Mesenchymal stem cell (in vitro differentiated cells and primary cell): ENCODE data around the gene KRT14. TPM values are rescaled to one million over a fixed set of nuclear protein-coding genes. Genes with fewer than 3 reads are reported as not detected.

Experiments used
- DNase-seq: peaks from one replicate; pipeline ENCODE4 v3.0.0-alpha.2; 2013
- H2AFZ ChIP-seq: one replicate; pipeline ENCODE4 v1.6.1; 2013; ENCODE audit warnings: low read depth, mild to moderate bottlenecking, control low read depth, inconsistent platforms, low read length, moderate library complexity
- H2AK5ac ChIP-seq: 2 replicates; pipeline ENCODE4 v1.6.1; 2013; ENCODE audit warnings: low read length, moderate library complexity, mild to moderate bottlenecking, inconsistent platforms; ENCODE audit not compliant: severe bottlenecking
- H2BK120ac ChIP-seq: one replicate; pipeline ENCODE4 v1.6.1; 2013; ENCODE audit warnings: low read depth, mild to moderate bottlenecking, inconsistent platforms, low read length, moderate library complexity
- H2BK12ac ChIP-seq, 2 experiments: one replicate each; pipeline ENCODE4 v1.6.1; 2013; ENCODE audit warnings: inconsistent platforms in 2 of 2, low read length in 2 of 2, mild to moderate bottlenecking in 2 of 2, moderate library complexity in 2 of 2, control low read depth in 1 of 2
- H2BK15ac ChIP-seq: one replicate; pipeline ENCODE4 v1.6.1; 2013; ENCODE audit warnings: mild to moderate bottlenecking, low read depth, inconsistent platforms; ENCODE audit not compliant: poor library complexity, severe bottlenecking
- H2BK5ac ChIP-seq: 2 replicates; pipeline ENCODE4 v1.6.1; 2013; ENCODE audit warnings: low read depth, mild to moderate bottlenecking, low read length, control low read depth, inconsistent platforms; ENCODE audit not compliant: poor library complexity, severe bottlenecking
- H3K14ac ChIP-seq, 2 experiments: one replicate each; pipeline ENCODE4 v1.6.1; 2013; ENCODE audit warnings: inconsistent platforms in 2 of 2, low read length in 2 of 2, control low read depth in 1 of 2, mild to moderate bottlenecking in 1 of 2, moderate library complexity in 1 of 2
- H3K18ac ChIP-seq, 2 experiments: one replicate each; pipeline ENCODE4 v1.6.1; 2013; ENCODE audit warnings: inconsistent platforms in 2 of 2, low read length in 2 of 2, control low read depth in 1 of 2, low read depth in 1 of 2, mild to moderate bottlenecking in 1 of 2
- H3K23ac ChIP-seq, 2 experiments: one replicate each; pipeline ENCODE4 v1.6.1; 2013; ENCODE audit warnings: inconsistent platforms in 2 of 2, low read length in 2 of 2, mild to moderate bottlenecking in 2 of 2, moderate library complexity in 2 of 2, control low read depth in 1 of 2
- H3K27ac ChIP-seq: 2 replicates; pipeline ENCODE4 v1.5.1; 2013; ENCODE audit warnings: mild to moderate bottlenecking, moderate library complexity, low read length, control low read depth, inconsistent platforms; ENCODE audit not compliant: poor library complexity, severe bottlenecking
- H3K27me3 ChIP-seq, 2 experiments: 2 replicates each; pipeline versions ENCODE4 v1.6.1 to v1.7.0; 2013; ENCODE audit warnings: low read length in 2 of 2, mild to moderate bottlenecking in 2 of 2, moderate library complexity in 2 of 2, control low read depth in 1 of 2, inconsistent platforms in 1 of 2; ENCODE audit not compliant: control insufficient read depth in 1 of 2, insufficient read depth in 1 of 2
- H3K36me3 ChIP-seq, 2 experiments: 2 replicates each; pipeline versions ENCODE4 v1.6.1 to v1.7.0; 2013; ENCODE audit warnings: low read length in 2 of 2, control low read depth in 1 of 2, inconsistent platforms in 1 of 2, low read depth in 1 of 2, mild to moderate bottlenecking in 1 of 2; ENCODE audit not compliant: insufficient read depth in 2 of 2, control insufficient read depth in 1 of 2
- H3K4ac ChIP-seq, 2 experiments: one replicate each; pipeline ENCODE4 v1.6.1; 2013; ENCODE audit warnings: inconsistent platforms in 2 of 2, low read length in 2 of 2, mild to moderate bottlenecking in 2 of 2, moderate library complexity in 2 of 2, control low read depth in 1 of 2, low read depth in 1 of 2
- H3K4me1 ChIP-seq: 2 replicates; pipeline ENCODE4 v1.6.1; 2013; ENCODE audit warnings: low read depth, low read length, control low read depth; ENCODE audit not compliant: control insufficient read depth, insufficient read depth
- H3K4me2 ChIP-seq: 2 replicates; pipeline ENCODE4 v1.6.1; 2013; ENCODE audit warnings: low read length, mild to moderate bottlenecking, inconsistent platforms; ENCODE audit not compliant: poor library complexity, severe bottlenecking
- H3K4me3 ChIP-seq, 2 experiments: 2 replicates each; pipeline versions ENCODE4 v1.5.1 to v1.7.0; 2013; ENCODE audit warnings: low read length in 2 of 2, mild to moderate bottlenecking in 2 of 2, control low read depth in 1 of 2, low read depth in 1 of 2; ENCODE audit not compliant: insufficient read depth in 1 of 2
- H3K79me1 ChIP-seq: replicated peaks from 2 replicates; pipeline ENCODE4 v1.6.1; 2013; ENCODE audit warnings: mild to moderate bottlenecking, control low read depth, low read length, inconsistent platforms; ENCODE audit not compliant: poor library complexity, severe bottlenecking
- H3K9ac ChIP-seq: 2 replicates; pipeline ENCODE4 v1.7.0; 2013; ENCODE audit warnings: mild to moderate bottlenecking, low read length, moderate library complexity
- H3K9me3 ChIP-seq: 2 replicates; pipeline ENCODE4 v1.7.0; 2013; ENCODE audit warnings: mild to moderate bottlenecking, low read length; ENCODE audit not compliant: control insufficient read depth
- H4K8ac ChIP-seq: one replicate; pipeline ENCODE4 v1.6.1; 2013; ENCODE audit warnings: inconsistent platforms, mild to moderate bottlenecking, low read length, moderate library complexity
- H4K91ac ChIP-seq: one replicate; pipeline ENCODE4 v1.6.1; 2013; ENCODE audit warnings: mild to moderate bottlenecking, low read length, inconsistent platforms
- WGBS: methylation state at CpG from one replicate; pipeline ENCODE4 v1.1.7; 2013; ENCODE audit warnings: mixed read lengths; 5-methylcytosine and 5-hydroxymethylcytosine counted together
- polyA plus RNA-seq, 2 experiments: library from polyadenylated mRNA; stranded (reverse); fragments of 200-250 nt; gene quantifications; one replicate each; pipeline ENCODE4 v1.2.3, GENCODE V29; 2013

KRT14 gene
- not detected for polyA plus RNA-seq (2013, experiment 1 of 2)
- not detected for polyA plus RNA-seq (2013, experiment 2 of 2)

DNA sequence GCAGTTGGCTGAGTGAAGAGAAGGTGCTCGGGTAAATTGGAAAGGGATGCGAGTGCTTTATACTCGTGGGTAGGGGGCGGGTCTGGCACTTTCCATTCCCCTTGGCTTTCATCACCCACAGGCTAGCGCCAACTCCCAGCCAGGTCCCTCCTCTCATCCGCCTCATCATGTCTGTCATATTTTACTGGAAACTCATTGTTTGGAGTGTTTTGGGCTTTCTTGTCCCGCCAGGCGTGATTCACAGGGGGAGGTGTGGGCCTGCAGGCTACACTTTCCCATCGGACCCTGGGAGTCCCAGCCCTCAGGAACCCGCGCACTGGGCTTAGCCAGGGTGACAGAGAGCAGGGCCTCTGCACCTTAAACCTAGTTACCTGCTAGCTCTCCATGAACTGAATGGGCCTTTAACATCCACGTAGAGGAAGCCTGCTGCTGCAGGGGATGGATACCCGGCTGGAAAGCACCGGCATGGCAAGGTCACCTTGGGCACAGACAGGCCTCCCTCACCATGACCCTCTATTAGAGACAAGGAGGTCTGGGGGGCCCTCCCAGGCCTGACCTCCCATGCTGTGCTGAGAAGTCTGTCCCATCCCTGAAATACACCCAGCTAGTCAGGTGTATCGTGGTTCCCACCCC, at the start of gene KRT14:
TSS of gene KRT14 (minus strand) at position 33 of the 633 bp plus-strand sequence. CDS start 61 bp downstream, outside the sequence.
- Histone ChIP-seq H3K9ac (no peak within 1 kb of the TSS), H2BK120ac (no peak within 1 kb of the TSS), H3K9me3 (no peaks in the 10 kb centered on the region), H2BK12ac (no peak within 1 kb of the TSS), H3K14ac (no peak within 1 kb of the TSS), H3K27me3 (peaks cover 29 to 57% of the 10 kb centered on the region in 2 experiments), H3K4ac (no peak within 1 kb of the TSS), H2BK5ac (no peak within 1 kb of the TSS), H3K79me1 (no peaks in the 10 kb centered on the region), H3K36me3 (no peaks in the 10 kb centered on the region), H2AK5ac (no peak within 1 kb of the TSS), H3K4me1 (no peaks in the 10 kb centered on the region), H4K8ac (no peak within 1 kb of the TSS), H2BK15ac (no peak within 1 kb of the TSS), H2AFZ (no peak within 1 kb of the TSS), H3K4me3 (no peak within 1 kb of the TSS), H4K91ac (no peak within 1 kb of the TSS), H3K18ac (no peak within 1 kb of the TSS), H3K27ac (no peak within 1 kb of the TSS), H3K4me2 (no peak within 1 kb of the TSS), H3K23ac (peak within 1 kb of the TSS in 1 of 2 experiments; percentile 9)
- DNase-seq: no peak
- 85% methylated on average over 11 of the region's 15 CpGs for WGBS

GRCh38 chr17:41635121-41636097, 48.7 kb upstream of the KRT14 start:
- Histone ChIP-seq H2AFZ (no peak overlapping the region), H3K4me2 (no peak overlapping the region), H4K91ac (no peak overlapping the region), H3K4me1 (peaks cover 2% of the 10 kb centered on the region), H2BK120ac (no peak overlapping the region), H3K79me1 (no peaks in the 10 kb centered on the region), H3K27ac (no peak overlapping the region), H2AK5ac (no peak overlapping the region), H3K36me3 (no peaks in the 10 kb centered on the region), H2BK5ac (no peak overlapping the region), H3K18ac (peak overlapping the region in 1 of 2 experiments; percentile 34), H3K9me3 (no peaks in the 10 kb centered on the region), H3K4ac (no peak overlapping the region), H2BK12ac (no peak overlapping the region), H3K14ac (no peak overlapping the region), H3K4me3 (no peak overlapping the region), H3K23ac (no peak overlapping the region), H2BK15ac (no peak overlapping the region), H3K9ac (peak overlapping the region; percentile 33), H4K8ac (no peak overlapping the region), H3K27me3 (peaks cover 0 to 11% of the 10 kb centered on the region in 2 experiments)
- WGBS: 69% methylated on average over 28 of the region's 28 CpGs
- DNase-seq: no peak

DNA sequence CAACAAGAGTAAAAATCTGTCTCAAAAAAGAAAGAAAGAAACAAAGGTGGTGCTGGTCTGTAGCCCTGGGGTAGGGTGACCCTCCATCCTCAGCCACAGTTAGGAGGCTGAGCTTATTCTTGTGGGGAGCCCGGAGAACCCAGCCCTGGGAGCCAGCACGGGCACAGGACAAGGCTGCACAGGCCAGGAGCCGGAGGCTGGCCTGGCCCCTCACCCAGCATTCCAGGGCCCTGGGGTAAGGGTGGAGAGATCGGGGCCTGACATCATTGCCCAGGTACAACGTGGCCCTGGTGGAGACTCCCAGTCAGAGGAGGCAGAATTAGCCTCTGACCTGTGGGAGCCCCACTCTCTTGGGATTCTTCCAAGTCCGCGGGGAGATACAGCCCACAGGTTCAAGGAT, 47.9 kb upstream of the KRT14 start:
- no peaks in the 10 kb centered on the region for H3K9me3 ChIP-seq
- no peaks in the 10 kb centered on the region for H3K36me3 ChIP-seq
- H2BK5ac ChIP-seq: no peak overlapping the region
- H3K4ac ChIP-seq: no peak overlapping the region
- H3K27ac ChIP-seq: no peak overlapping the region
- H2BK15ac ChIP-seq: no peak overlapping the region
- WGBS: 83% methylated on average over 7 of the region's 7 CpGs
- H2BK120ac ChIP-seq: no peak overlapping the region
- H3K27me3 ChIP-seq: peaks cover 0 to 11% of the 10 kb centered on the region in 2 experiments
- H2AK5ac ChIP-seq: no peak overlapping the region
- H4K91ac ChIP-seq: no peak overlapping the region
- H3K23ac ChIP-seq: no peak overlapping the region
- no peak overlapping the region for H4K8ac ChIP-seq
- no peak overlapping the region for H2AFZ ChIP-seq
- no peaks in the 10 kb centered on the region for H3K79me1 ChIP-seq
- peak overlapping the region; percentile 33 for H3K9ac ChIP-seq
- no peak overlapping the region for H3K18ac ChIP-seq
- H2BK12ac ChIP-seq: no peak overlapping the region
- H3K14ac ChIP-seq: no peak overlapping the region
- H3K4me3 ChIP-seq: no peak overlapping the region
- DNase-seq: no peak
- no peak overlapping the region for H3K4me2 ChIP-seq
- peaks cover 4% of the 10 kb centered on the region for H3K4me1 ChIP-seq
